ENCODE results near the gene WIZ.

The WIZ gene

DNA sequence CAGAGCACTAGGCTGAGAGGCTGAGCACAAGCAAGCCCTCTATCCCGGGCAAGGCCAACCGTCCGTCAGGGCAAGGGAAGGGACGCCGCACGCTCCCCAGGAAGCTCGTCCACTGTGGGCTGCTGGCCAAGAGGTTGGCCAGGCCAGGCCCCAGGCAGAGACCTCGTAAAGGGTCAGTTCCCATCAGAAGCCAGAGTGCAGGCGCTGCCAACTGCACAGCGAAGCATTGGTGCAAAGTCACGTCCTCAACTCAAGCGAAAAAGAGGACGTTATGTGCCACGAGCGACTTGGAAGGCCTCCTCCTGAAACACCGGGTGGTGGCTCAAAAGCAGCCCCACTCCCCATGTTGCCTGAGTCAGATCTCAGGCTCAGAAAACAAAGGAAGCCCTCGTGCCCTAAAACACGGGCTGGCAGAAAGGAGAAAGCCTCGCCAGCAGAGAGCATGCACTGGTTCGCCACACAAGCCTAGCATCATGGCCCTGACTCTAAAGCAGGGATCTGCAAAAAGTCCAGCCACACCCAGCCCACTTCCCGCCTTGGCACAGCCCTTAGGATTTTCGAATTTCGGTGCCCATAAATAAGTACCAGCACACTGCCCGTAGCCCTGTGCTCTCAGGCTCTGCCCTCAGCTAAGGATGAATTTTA lies 74.8 kb downstream of the WIZ start:
- DNase-seq (ENCODE audit: low read depth), result no peak

DNA sequence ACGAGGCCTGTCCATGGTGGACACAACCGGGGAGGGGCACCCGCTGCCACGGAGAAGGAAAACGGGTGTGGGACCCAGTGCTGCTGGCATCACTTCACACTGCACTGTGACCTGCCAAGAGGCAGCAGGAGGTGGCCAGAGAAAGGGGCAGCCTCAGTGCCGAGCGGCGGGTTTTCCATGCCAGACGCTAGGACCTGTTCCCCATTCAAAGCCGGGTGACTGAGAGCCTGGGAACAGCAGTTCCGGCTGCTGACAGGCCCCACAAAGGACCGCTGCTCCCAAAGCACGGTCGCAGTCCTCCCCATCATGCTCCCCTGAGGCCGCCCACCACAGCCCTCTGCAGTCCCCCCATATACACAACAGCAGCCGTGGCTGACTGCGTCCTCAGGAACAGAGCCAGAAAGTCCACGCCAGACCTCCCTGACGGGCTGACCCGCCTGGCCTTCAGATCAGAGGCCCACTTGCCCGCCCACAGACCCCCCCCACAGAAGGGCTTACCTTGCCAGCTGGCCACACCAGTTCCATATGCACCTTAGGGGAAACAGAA lies 75.6 kb downstream of the WIZ start:
- DNase-seq (ENCODE audit: low read depth), result no peak

DNA sequence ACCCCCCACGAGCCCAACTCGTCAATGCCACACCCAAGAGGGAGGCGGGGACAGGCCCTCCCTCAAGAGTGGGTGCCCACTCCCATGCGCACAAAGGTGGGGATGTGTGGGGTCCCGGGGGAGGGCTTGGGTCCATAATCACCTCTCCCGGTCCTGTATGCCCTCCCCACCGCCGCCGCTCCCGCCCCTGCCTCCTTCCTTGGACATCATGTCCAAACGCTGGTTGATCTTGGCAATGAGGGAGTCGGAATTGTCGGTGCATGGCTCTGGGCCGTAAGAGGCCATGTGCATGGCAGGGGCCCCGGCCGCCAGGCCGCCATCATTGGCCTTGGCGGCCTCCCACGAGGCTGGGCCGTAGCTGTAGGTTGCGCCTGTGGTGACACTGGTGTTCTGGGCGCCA lies 76.1 kb downstream of the WIZ start:
- DNase-seq (ENCODE audit: low read depth), result no peak

DNA sequence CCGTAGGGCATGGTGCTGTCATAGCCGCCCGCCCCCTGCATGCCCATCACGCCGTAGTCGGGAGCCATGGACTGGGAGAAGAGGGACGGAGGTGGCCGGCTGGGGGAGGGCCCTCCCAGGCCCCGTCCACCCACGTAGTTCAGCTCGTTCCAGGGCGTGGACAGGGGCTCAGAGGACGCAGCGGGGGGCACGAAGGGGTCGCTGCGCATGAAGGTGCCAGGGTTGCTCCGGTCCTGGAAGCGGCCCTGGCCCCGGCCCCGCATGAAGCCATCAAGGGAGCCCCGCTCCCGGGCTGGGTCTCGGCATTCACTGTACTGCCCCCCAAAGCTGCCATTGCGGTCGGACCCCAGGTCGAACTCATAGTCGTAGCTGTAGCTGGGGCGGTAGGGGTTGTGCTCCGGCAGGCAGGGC lies 76.9 kb downstream of the WIZ start:
- no peak for DNase-seq (ENCODE audit: low read depth)

DNA sequence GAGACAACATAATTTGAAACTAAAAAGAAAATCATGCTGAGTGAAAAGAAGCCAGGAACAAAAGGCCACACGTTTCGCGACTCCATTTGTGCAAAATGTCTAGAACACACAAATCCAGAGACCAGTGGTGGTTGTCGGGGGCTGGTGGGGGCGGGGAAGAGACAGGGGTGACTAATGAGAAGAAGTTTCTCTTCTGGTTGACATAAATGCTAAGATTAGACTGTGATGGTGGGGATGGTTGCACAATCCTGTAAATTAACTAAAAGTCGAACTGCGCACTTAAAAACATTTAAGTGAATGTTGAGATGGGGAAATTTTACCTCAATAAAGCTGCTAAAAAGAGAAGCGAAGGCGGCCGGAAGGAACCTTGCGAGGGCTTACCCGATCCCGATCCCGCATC lies 77.3 kb downstream of the WIZ start:
- no peak for DNase-seq (ENCODE audit: low read depth)

DNA sequence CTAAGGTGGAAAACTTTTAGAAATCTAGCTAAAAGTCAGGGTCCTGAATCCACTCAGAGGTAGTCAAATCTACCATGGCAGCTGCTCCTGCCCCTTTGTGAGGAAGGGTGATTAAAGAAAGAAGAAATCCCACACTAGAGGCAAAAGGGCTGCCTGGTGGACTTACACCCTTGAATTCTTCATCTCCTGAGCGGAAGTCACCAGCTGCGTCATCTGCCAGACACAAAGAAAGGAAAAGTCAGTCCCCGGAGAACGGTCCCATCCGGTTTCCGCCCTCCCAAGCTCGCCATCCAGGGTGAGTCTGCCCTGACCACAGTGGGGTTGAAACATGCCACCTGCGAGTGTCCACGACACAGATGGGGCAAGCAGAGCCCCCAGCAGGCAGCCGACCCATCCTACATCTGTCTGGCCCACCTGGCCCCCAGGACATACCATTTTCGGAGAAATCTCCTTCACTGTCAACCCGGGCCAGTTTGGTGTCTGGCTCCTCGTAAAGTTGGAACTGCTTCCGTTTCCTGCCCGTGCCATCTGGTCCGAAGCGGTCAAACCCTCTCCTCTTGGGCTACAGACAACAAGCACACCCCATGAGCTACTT lies 77.9 kb downstream of the WIZ start:
- no peak for DNase-seq (ENCODE audit: low read depth)

DNA sequence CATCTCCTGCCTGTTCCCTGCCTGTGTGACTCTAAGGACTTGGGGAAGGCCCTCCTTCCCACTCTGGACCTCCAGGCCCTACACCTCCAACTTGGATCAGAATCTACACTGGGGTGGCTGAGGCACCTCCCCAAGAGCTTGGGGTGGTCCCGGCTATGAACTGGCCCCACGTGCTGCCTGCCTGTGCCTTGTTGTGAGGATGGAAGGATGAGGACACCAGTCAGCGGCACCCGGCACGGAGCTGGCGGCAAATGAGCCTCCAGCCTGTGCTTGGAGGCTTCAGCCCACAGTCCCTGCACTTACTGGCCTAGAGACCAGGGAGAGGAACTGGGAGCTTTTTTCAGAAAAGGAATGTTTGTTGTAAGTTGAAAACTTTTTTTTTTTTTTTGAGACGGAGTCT lies 78.6 kb downstream of the WIZ start:
- DNase-seq (ENCODE audit: low read depth), result no peak
